Mesothelial cell of epicardium (in vitro differentiated cells): ENCODE data around the gene MIPOL1. TPM values are rescaled to one million over a fixed set of nuclear protein-coding genes. Genes with fewer than 3 reads are reported as not detected.
"Not testable (repeated sequence)": the region's sequence is repeated elsewhere in the genome, so short reads cannot be mapped to it uniquely, and the experiment has no call there.

Experiments
- DNase-seq, 2 experiments: peaks; one replicate each; pipeline ENCODE4 v3.0.0; 2021; ENCODE audit warnings: low spot score in 2 of 2; ENCODE audit not compliant: unreplicated experiment in 2 of 2
- H3K27ac Mint-ChIP-seq: 2 replicates; pipeline ENCODE4 v1.8.0; 2021; ENCODE audit warnings: mixed read lengths
- H3K27me3 Mint-ChIP-seq: 2 replicates; pipeline ENCODE4 v1.8.0; 2021; ENCODE audit warnings: low read depth, mixed read lengths
- H3K36me3 Mint-ChIP-seq: 2 replicates; pipeline ENCODE4 v1.8.0; 2021; ENCODE audit warnings: mixed read lengths
- H3K4me1 Mint-ChIP-seq: 2 replicates; pipeline ENCODE4 v1.8.0; 2021; ENCODE audit warnings: mixed read lengths
- H3K4me3 Mint-ChIP-seq: 2 replicates; pipeline ENCODE4 v1.8.0; 2021; ENCODE audit warnings: mild to moderate bottlenecking, moderate library complexity, mixed read lengths
- H3K9me3 Mint-ChIP-seq: 2 replicates; pipeline ENCODE4 v1.8.0; 2021; ENCODE audit warnings: mixed read lengths
- total RNA-seq: library from RNA; stranded (reverse); gene quantifications from 3 replicates; pipeline ENCODE4 v1.2.1, GENCODE V29; 2021
- TF ChIP-seq, protein P1 (sequence below): fragments of 200-600 bp; sonication (generic); IDR thresholded peaks from one replicate; pipeline ENCODE4 v1.5.0; 2021; ENCODE audit warnings: antibody characterized with exemption; ENCODE audit not compliant: unreplicated experiment

Gene MIPOL1
- total RNA-seq, 1 donor from 2014 or later = 28.4 TPM

DNA sequence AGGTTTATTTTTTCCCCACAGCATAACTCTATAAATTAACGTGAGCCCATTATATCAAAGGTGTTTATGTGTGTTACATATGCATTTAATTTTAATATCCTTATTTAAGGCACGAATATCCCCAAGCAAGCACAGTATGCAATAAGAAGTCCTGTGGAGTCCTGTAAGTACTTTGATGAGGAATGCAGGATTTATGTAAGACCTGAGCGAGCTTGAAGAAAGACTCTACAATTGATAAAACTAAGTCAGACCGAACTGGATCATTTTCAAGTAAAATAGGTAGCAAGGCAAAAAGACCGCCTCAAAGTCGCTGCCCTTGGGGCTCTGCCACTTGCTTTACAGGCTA, 26.1 kb upstream of the MIPOL1 start:
- TF ChIP-seq, protein P1, sequence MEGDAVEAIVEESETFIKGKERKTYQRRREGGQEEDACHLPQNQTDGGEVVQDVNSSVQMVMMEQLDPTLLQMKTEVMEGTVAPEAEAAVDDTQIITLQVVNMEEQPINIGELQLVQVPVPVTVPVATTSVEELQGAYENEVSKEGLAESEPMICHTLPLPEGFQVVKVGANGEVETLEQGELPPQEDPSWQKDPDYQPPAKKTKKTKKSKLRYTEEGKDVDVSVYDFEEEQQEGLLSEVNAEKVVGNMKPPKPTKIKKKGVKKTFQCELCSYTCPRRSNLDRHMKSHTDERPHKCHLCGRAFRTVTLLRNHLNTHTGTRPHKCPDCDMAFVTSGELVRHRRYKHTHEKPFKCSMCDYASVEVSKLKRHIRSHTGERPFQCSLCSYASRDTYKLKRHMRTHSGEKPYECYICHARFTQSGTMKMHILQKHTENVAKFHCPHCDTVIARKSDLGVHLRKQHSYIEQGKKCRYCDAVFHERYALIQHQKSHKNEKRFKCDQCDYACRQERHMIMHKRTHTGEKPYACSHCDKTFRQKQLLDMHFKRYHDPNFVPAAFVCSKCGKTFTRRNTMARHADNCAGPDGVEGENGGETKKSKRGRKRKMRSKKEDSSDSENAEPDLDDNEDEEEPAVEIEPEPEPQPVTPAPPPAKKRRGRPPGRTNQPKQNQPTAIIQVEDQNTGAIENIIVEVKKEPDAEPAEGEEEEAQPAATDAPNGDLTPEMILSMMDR = no peak
- Mint-ChIP-seq H3K36me3 (no peaks in the 10 kb centered on the region), H3K27ac (peak overlapping the region; percentile 98), H3K9me3 (no peaks in the 10 kb centered on the region), H3K27me3 (peaks cover under 1% of the 10 kb centered on the region), H3K4me3 (peak overlapping the region; percentile 94), H3K4me1 (peaks cover 22% of the 10 kb centered on the region)
- no peak for DNase-seq

DNA sequence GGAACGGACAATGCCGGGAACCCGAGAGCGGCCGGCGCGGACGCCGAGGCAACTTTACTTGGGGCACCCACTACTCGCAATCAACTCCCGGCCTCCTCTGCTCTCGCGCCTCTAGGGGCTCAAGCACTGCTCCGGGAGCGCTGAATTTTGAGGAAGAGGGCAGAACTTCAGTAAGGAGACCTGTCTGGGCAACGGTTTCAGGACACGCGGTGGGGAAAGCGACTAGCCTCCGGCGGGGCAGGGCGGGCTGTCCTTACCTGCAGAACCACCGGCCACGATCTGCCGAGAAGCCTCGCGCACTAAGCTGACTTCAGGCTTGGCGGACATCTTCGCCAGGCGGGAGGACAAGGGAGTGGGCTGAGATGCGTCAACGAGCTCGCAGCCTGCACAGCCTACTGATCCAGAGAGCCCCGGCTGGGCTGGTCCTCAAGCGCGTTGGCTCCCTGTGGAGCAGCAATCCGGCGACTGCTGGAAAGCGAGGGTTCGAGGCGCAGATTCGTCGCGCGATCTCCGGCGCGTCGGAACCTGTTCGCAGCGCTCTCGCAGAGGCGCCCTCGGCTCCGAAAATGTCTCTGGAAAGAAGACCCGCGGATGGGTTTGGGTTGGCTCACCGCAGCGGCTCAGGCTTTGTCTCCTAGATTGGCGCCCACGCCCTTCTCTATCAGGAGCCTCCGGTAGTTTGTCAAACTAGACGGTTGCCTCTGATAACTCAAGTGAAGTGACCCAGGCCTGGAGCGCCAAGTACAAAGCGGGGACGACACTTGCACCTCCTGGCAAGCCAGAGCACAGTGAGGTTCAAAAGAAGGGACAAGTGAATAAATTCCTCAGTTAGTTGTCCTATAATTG, 25.5 kb upstream of the MIPOL1 start, which contains the start of gene SLC25A21:
Gene SLC25A21 (minus strand): TSS at position 583 of the 846 bp plus-strand sequence.
- H3K4me3 Mint-ChIP-seq = peak within 1 kb of the TSS; percentile 94
- H3K4me1 Mint-ChIP-seq = peaks cover 22% of the 10 kb centered on the region
- H3K27me3 Mint-ChIP-seq = peaks cover 2% of the 10 kb centered on the region
- no peaks in the 10 kb centered on the region for H3K9me3 Mint-ChIP-seq
- TF ChIP-seq, protein P1 = no peak
- H3K36me3 Mint-ChIP-seq = no peaks in the 10 kb centered on the region
- peak within 1 kb of the TSS; percentile 98 for H3K27ac Mint-ChIP-seq
- peak; percentile 38 to 72 for DNase-seq

DNA sequence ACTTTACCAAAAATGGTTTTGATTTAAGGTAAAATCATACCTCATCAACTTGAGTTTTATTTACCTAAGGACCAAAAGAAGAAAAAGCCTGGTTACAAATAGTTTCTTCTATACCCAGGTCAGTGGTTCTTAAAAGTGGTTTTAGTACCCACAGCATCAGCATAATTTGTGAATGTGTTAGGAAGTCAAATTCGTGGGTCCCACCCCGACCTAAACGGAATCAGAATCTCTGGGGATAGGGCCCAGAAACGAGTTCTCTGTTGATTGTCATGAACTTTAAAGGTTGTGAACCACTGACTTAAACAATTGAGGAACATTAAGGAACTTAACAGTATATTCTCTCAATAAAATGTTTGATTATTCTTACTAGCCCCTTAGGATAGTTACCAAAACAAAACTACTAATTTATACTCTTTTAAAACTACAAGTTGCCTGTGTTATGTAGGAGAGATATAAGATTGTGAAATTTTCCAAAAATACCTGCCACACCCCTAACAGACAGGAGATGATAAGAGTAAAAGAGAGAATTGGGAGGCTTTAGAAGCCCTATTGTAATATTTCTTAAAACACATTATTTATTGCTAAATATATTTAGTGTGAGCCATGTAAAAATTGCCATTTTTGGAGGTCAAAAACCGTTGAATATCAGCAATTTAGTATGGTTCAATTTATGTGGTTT, 24.7 kb upstream of the MIPOL1 start:
- Mint-ChIP-seq H3K4me1 (peaks cover 22% of the 10 kb centered on the region), H3K27ac (peak overlapping the region; percentile 98), H3K27me3 (peaks cover 2% of the 10 kb centered on the region), H3K4me3 (peak overlapping the region; percentile 94), H3K36me3 (no peaks in the 10 kb centered on the region), H3K9me3 (no peaks in the 10 kb centered on the region)
- DNase-seq = no peak
- TF ChIP-seq, protein P1 = no peak

DNA sequence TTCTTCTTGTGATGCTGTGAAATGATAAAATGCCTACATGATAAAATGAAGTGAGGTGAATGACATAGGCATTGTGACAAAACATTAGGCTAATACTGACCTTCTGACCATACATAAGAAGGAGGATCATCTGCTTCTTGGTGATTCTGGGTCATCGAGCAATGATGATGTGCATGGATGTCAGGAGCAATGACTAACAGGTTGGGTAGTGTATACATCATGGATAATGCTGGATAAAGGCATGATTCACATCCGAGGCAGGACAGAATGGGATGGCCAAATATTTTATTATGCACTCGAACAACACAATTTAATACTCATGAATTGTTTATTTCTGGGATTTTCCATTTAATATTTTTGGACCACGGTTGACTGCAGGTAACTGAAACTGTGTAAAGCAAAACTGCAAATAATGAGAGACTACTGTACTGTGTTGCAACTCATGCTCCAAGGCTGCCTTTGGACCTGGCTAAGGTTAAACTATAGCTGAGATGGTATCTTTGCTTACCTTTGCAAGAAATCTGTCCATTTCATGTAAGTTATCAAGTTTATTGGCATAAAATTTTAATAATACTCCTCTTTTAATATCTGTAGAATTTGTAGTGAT, 17.7 kb upstream of the MIPOL1 start:
- no peak for DNase-seq
- H3K4me1 Mint-ChIP-seq = no peaks in the 10 kb centered on the region
- H3K9me3 Mint-ChIP-seq = peaks cover 3% of the 10 kb centered on the region
- no peak overlapping the region for H3K27ac Mint-ChIP-seq
- no peaks in the 10 kb centered on the region for H3K36me3 Mint-ChIP-seq
- TF ChIP-seq, protein P1 = no peak
- H3K27me3 Mint-ChIP-seq = peaks cover 2% of the 10 kb centered on the region
- H3K4me3 Mint-ChIP-seq = no peak overlapping the region

DNA sequence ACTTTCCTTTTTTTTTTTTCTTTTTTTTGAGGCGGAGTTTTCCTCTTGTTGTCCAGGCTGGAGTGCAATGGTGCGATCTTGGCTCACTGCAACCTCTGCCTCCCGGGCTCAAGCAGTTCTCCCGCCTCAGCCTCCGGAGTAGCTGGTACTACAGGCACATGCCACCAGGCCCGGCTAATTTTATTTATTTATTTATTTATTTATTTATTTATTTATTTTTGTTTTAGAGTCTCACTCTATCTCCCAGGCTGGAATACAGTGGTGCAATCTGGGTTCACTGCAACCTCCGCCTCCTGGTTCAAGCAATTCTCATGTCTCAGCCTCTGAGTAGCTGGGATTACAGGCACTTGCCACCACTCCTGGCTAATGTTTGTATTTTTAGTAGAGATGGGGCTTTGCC, 16.9 kb upstream of the MIPOL1 start:
- H3K27ac Mint-ChIP-seq, H3K9me3 Mint-ChIP-seq, H3K36me3 Mint-ChIP-seq: not testable (repeated sequence)

DNA sequence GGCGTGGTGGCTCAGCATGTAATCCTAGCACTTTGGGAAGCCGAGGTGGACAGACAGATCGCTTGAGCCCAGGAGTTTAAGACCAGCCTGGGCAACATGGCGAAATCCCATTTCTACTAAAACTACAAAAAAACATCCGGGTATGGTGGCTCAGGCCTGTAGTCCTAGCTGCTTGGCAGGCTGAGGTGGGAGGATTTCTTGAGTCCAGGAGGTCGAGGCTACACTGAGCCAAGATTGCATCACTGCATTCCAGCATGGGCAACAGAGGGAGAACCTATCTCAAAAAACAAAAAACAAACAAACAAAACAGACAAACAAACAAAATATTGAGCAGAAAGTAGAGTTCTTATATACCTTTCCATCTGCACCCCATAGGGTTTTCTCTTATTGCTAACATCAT, 16.3 kb upstream of the MIPOL1 start:
- no peaks in the 10 kb centered on the region for H3K4me1 Mint-ChIP-seq
- H3K27ac Mint-ChIP-seq = no peak overlapping the region
- H3K9me3 Mint-ChIP-seq = peaks cover 3% of the 10 kb centered on the region
- no peak for DNase-seq
- TF ChIP-seq, protein P1 = no peak
- H3K4me3 Mint-ChIP-seq = no peak overlapping the region
- H3K27me3 Mint-ChIP-seq = peaks cover 4% of the 10 kb centered on the region
- H3K36me3 Mint-ChIP-seq = no peaks in the 10 kb centered on the region

More for the DNA sequence above, 16.9 kb upstream of the MIPOL1 start:
- not testable (repeated sequence) for DNase-seq, H3K27me3 Mint-ChIP-seq, H3K4me3 Mint-ChIP-seq, H3K4me1 Mint-ChIP-seq

DNA sequence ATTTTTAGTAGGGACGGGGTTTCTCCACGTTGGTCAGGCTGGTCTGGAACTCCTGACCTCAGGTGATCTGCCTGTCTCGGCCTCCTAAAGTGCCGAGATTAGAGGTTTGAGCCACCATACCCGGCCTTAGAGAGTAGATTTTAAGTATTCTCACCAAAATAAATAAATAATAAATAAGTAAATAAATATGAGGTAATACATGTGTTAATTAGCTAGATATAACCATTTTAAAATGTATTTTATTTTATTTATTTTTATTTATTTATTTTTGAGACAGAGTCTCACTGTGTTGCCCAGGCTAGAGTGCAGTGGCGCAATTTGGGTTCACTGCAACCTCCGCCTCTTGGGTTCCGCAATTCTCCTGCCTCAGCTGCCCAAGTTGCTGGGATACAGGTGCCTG, 13.2 kb upstream of the MIPOL1 start:
- not testable (repeated sequence) for H3K4me1 Mint-ChIP-seq, H3K36me3 Mint-ChIP-seq, H3K27me3 Mint-ChIP-seq, H3K4me3 Mint-ChIP-seq, H3K27ac Mint-ChIP-seq, H3K9me3 Mint-ChIP-seq, DNase-seq
